Keratinocyte (primary cell): Measurements from ENCODE around the gene WASF3. TPM values are rescaled to one million over a fixed set of nuclear protein-coding genes. Genes with fewer than 3 reads are reported as not detected.

Source experiments
- DNase-seq: peaks from one replicate; pipeline ENCODE4 v3.0.0-alpha.2; 2011; ENCODE audit warnings: low read depth, missing footprints, low spot score
- FAIRE-seq: peaks from 2 replicates; lab custom pipeline; 2011; peaks lifted over from hg19 to GRCh38; lab: Jason Lieb, UNC
- H2AFZ ChIP-seq: 2 replicates; pipeline ENCODE4 v1.6.0; 2012; ENCODE audit warnings: low read length, control low read depth, inconsistent platforms; ENCODE audit not compliant: control insufficient read depth
- H3K27ac ChIP-seq: 2 replicates; pipeline ENCODE4 v1.5.1; 2011; ENCODE audit warnings: low read length; ENCODE audit not compliant: control insufficient read depth, insufficient read depth
- H3K27me3 ChIP-seq: 3 replicates; pipeline ENCODE4 v1.6.0; 2011; ENCODE audit warnings: low read length; ENCODE audit not compliant: control insufficient read depth, insufficient read depth; ENCODE audit errors: extremely low read depth
- H3K36me3 ChIP-seq, 2 experiments: 2 replicates in 1 of 2; 3 replicates in 1 of 2; pipeline ENCODE4 v1.5.1; 2011; ENCODE audit warnings: low read length in 2 of 2, mild to moderate bottlenecking in 1 of 2; ENCODE audit not compliant: control insufficient read depth in 2 of 2, insufficient read depth in 2 of 2; ENCODE audit errors: extremely low read depth in 1 of 2
- H3K4me1 ChIP-seq: 3 replicates; pipeline ENCODE4 v1.5.1; 2011; ENCODE audit warnings: low read length; ENCODE audit not compliant: control insufficient read depth, insufficient read depth; ENCODE audit errors: extremely low read depth
- H3K4me2 ChIP-seq: 3 replicates; pipeline ENCODE4 v1.6.0; 2011; ENCODE audit warnings: low read depth, low read length; ENCODE audit not compliant: control insufficient read depth, insufficient read depth; ENCODE audit errors: extremely low read depth
- H3K4me3 ChIP-seq, 3 experiments: fragments of 200-600 bp in 1 of 3; sonication (generic) in 1 of 3; 2 replicates in 2 of 3; 3 replicates in 1 of 3; pipeline ENCODE4 v1.5.1; 2011 to 2016; ENCODE audit warnings: low read length in 3 of 3, mild to moderate bottlenecking in 3 of 3, control low read depth in 2 of 3, inconsistent platforms in 1 of 3, low read depth in 1 of 3, mixed read lengths in 1 of 3, mixed run types in 1 of 3, moderate library complexity in 1 of 3; ENCODE audit not compliant: control insufficient read depth in 2 of 3, insufficient read depth in 2 of 3; ENCODE audit errors: extremely low read depth in 1 of 3
- H3K79me2 ChIP-seq: 2 replicates; pipeline ENCODE4 v1.6.0; 2012; ENCODE audit warnings: low read length; ENCODE audit not compliant: control insufficient read depth, insufficient read depth
- H3K9ac ChIP-seq: 3 replicates; pipeline ENCODE4 v1.6.0; 2011; ENCODE audit warnings: low read length; ENCODE audit not compliant: control insufficient read depth, insufficient read depth; ENCODE audit errors: extremely low read depth
- H3K9me1 ChIP-seq: 3 replicates; pipeline ENCODE4 v1.6.0; 2011; ENCODE audit warnings: low read length; ENCODE audit not compliant: control insufficient read depth, insufficient read depth; ENCODE audit errors: extremely low read depth
- H3K9me3 ChIP-seq: 2 replicates; pipeline ENCODE4 v1.5.1; 2012; ENCODE audit warnings: low read depth, low read length; ENCODE audit not compliant: control insufficient read depth
- H4K20me1 ChIP-seq: 3 replicates; pipeline ENCODE4 v1.6.0; 2011; ENCODE audit warnings: low read length; ENCODE audit not compliant: control insufficient read depth, insufficient read depth; ENCODE audit errors: extremely low read depth
- CTCF ChIP-seq, 3 experiments: IDR thresholded peaks in 1 of 3; conservative IDR thresholded peaks in 1 of 3; optimal IDR thresholded peaks in 1 of 3; 2 replicates in 2 of 3; 3 replicates in 1 of 3; pipeline versions ENCODE3 to v1.5.1; 2011; ENCODE audit warnings: low read length in 3 of 3, mild to moderate bottlenecking in 3 of 3, moderate library complexity in 2 of 3, control low read depth in 1 of 3, inconsistent platforms in 1 of 3; ENCODE audit not compliant: insufficient read depth in 2 of 3; ENCODE audit errors: extremely low read depth in 1 of 3
- EZH2 ChIP-seq: IDR thresholded peaks from one replicate; pipeline ENCODE4 v1.6.1; 2012; ENCODE audit warnings: inconsistent platforms, mild to moderate bottlenecking, low read length, moderate library complexity
- dilution Hi-C: fragments of 300-500 bp; cut with MboI; formaldehyde crosslinking; loops from one replicate; pipeline ENCODE4 v1.7.0; 2020; ENCODE audit warnings: low sequenced_read_pairs; ENCODE audit not compliant: extremely low pct_ligation_motif_present
- polyA plus RNA-seq, 5 experiments: library from polyadenylated mRNA; depleted of rRNA in 3 of 5; stranded (reverse) in 3 of 5; stranded (forward) in 1 of 5; unstranded in 1 of 5; fragments of >200 nt; gene quantifications; 1 replicate in 1 of 5; 2 replicates in 3 of 5; 3 replicates in 1 of 5; pipeline versions ENCODE4 v1.2.1 to v1.2.3, GENCODE V29; 2011 to 2012; ENCODE audit warnings: missing spikeins in 2 of 5, low read depth in 1 of 5, low replicate concordance in 1 of 5

Gene WASF3
- polyA plus RNA-seq, 1 donor (not counting 4 experiments of a cell fraction or from before 2014, with no cell fraction given) = 6.3 TPM

DNA sequence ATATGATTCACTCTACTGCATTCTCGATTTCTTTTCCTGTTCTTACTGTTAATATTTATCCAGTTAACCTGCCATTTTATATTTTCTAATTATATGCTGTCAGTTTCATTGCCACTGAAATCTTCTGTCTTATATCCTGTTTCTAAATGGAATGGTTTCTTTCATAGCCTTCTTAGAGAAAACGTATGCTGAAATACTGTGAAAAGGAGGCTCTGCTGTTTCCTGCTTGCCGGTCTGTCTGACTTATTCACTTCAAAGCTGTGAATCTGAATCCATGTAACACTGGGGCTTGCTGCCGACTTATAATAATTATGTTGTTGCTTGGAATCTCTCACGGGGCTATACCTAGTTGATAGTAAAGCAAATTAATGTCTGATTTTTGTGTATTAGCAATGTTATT lies 123.1 kb downstream of the WASF3 start:
- H3K9me1 ChIP-seq = no peaks in the 10 kb centered on the region
- no peaks in the 10 kb centered on the region for H3K9me3 ChIP-seq
- no peaks in the 10 kb centered on the region for H3K79me2 ChIP-seq
- H3K9ac ChIP-seq = no peak overlapping the region
- H3K27ac ChIP-seq = no peak overlapping the region
- no peak overlapping the region for H2AFZ ChIP-seq
- no peaks in the 10 kb centered on the region for H3K27me3 ChIP-seq
- DNase-seq (no peak), FAIRE-seq (no peak)
- no peak overlapping the region for H3K4me3 ChIP-seq
- peaks cover 0 to 11% of the 10 kb centered on the region in 2 experiments for H3K36me3 ChIP-seq
- TF ChIP-seq EZH2 = no peak
- TF ChIP-seq CTCF (optimal IDR thresholded peaks at IDR 0.05 in 1 of 3, IDR thresholded peaks at IDR 0.05 in 1 of 3, conservative IDR thresholded peaks at IDR 0.05 in 1 of 3; ENCODE audit: extremely low read depth in 1 of 3, insufficient read depth in 2 of 3, low read length in 3 of 3) = no peak
- no peak overlapping the region for H3K4me2 ChIP-seq
- dilution Hi-C loops = no loop called here
- no peaks in the 10 kb centered on the region for H4K20me1 ChIP-seq
- no peaks in the 10 kb centered on the region for H3K4me1 ChIP-seq

- DNase-seq (no peak), FAIRE-seq (no peak)
- no peak overlapping the region for H2AFZ ChIP-seq
- no peak overlapping the region for H3K4me2 ChIP-seq
- H3K27ac ChIP-seq = no peak overlapping the region
- TF ChIP-seq EZH2 = no peak
- TF ChIP-seq CTCF (optimal IDR thresholded peaks at IDR 0.05 in 1 of 3, IDR thresholded peaks at IDR 0.05 in 1 of 3, conservative IDR thresholded peaks at IDR 0.05 in 1 of 3; ENCODE audit: extremely low read depth in 1 of 3, insufficient read depth in 2 of 3, low read length in 3 of 3) = no peak
- no peaks in the 10 kb centered on the region for H3K79me2 ChIP-seq
- dilution Hi-C loops = no loop called here
- no peak overlapping the region for H3K9ac ChIP-seq
- no peaks in the 10 kb centered on the region for H3K9me3 ChIP-seq
- H3K27me3 ChIP-seq = no peaks in the 10 kb centered on the region
- no peaks in the 10 kb centered on the region for H3K4me1 ChIP-seq
- H3K4me3 ChIP-seq = no peak overlapping the region
- no peaks in the 10 kb centered on the region for H4K20me1 ChIP-seq
- no peaks in the 10 kb centered on the region for H3K9me1 ChIP-seq
- peaks cover 0 to 11% of the 10 kb centered on the region in 2 experiments for H3K36me3 ChIP-seq
Observed at GRCh38 chr13:26681036-26681435, 123.6 kb downstream of the WASF3 start.
